ENCODE results near the gene RTF2. TPM values are rescaled to one million over a fixed set of nuclear protein-coding genes. Genes with fewer than 3 reads are reported as not detected.

The RTF2 gene
- total and polyA plus RNA-seq, 2 of the 13 experiments (the other 11 are each of a cell fraction or from before 2014, with no cell fraction given): 81.8 to 142 TPM

DNA sequence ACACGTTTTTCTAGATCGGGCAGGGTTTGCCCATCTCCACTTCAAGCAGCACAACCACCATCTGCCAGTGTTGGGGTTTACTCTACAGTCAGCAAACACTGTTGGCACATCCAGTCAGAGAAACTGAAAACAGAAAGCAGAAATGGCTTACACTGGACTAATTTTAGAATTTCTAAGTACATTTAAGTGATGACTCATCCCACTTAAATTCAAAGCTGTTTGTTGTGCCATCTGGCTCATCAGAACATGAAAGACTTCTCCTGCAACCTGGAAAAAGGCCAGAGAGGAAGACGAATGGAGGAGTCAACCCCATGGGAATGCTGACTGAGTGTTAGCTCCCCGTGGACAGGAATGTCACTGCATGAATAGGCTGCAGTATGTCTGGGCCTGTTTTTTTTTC lies 86.4 kb downstream of the RTF2 start (continued):
- TF ChIP-seq, protein P1, sequence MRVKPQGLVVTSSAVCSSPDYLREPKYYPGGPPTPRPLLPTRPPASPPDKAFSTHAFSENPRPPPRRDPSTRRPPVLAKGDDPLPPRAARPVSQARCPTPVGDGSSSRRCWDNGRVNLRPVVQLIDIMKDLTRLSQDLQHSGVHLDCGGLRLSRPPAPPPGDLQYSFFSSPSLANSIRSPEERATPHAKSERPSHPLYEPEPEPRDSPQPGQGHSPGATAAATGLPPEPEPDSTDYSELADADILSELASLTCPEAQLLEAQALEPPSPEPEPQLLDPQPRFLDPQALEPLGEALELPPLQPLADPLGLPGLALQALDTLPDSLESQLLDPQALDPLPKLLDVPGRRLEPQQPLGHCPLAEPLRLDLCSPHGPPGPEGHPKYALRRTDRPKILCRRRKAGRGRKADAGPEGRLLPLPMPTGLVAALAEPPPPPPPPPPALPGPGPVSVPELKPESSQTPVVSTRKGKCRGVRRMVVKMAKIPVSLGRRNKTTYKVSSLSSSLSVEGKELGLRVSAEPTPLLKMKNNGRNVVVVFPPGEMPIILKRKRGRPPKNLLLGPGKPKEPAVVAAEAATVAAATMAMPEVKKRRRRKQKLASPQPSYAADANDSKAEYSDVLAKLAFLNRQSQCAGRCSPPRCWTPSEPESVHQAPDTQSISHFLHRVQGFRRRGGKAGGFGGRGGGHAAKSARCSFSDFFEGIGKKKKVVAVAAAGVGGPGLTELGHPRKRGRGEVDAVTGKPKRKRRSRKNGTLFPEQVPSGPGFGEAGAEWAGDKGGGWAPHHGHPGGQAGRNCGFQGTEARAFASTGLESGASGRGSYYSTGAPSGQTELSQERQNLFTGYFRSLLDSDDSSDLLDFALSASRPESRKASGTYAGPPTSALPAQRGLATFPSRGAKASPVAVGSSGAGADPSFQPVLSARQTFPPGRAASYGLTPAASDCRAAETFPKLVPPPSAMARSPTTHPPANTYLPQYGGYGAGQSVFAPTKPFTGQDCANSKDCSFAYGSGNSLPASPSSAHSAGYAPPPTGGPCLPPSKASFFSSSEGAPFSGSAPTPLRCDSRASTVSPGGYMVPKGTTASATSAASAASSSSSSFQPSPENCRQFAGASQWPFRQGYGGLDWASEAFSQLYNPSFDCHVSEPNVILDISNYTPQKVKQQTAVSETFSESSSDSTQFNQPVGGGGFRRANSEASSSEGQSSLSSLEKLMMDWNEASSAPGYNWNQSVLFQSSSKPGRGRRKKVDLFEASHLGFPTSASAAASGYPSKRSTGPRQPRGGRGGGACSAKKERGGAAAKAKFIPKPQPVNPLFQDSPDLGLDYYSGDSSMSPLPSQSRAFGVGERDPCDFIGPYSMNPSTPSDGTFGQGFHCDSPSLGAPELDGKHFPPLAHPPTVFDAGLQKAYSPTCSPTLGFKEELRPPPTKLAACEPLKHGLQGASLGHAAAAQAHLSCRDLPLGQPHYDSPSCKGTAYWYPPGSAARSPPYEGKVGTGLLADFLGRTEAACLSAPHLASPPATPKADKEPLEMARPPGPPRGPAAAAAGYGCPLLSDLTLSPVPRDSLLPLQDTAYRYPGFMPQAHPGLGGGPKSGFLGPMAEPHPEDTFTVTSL (CRISPR knock-in tag; IDR thresholded peaks at IDR 0.05; ENCODE audit: borderline replicate concordance): peak; percentile 67; the same call in 1 of the 2 replicates
- TF ChIP-seq, protein P2, sequence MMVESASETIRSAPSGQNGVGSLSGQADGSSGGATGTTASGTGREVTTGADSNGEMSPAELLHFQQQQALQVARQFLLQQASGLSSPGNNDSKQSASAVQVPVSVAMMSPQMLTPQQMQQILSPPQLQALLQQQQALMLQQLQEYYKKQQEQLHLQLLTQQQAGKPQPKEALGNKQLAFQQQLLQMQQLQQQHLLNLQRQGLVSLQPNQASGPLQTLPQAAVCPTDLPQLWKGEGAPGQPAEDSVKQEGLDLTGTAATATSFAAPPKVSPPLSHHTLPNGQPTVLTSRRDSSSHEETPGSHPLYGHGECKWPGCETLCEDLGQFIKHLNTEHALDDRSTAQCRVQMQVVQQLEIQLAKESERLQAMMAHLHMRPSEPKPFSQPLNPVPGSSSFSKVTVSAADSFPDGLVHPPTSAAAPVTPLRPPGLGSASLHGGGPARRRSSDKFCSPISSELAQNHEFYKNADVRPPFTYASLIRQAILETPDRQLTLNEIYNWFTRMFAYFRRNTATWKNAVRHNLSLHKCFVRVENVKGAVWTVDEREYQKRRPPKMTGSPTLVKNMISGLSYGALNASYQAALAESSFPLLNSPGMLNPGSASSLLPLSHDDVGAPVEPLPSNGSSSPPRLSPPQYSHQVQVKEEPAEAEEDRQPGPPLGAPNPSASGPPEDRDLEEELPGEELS (CRISPR knock-in tag; IDR thresholded peaks at IDR 0.05): no peak
- no peak for TF ChIP-seq ETV5 (CRISPR knock-in tag; IDR thresholded peaks at IDR 0.05; ENCODE audit: borderline replicate concordance)
- TF ChIP-seq KLF12 (CRISPR knock-in tag; IDR thresholded peaks at IDR 0.05; ENCODE audit: borderline replicate concordance): no peak
- no peak for TF ChIP-seq TEAD2 (CRISPR knock-in tag; IDR thresholded peaks at IDR 0.05)
- TF ChIP-seq, protein P3, sequence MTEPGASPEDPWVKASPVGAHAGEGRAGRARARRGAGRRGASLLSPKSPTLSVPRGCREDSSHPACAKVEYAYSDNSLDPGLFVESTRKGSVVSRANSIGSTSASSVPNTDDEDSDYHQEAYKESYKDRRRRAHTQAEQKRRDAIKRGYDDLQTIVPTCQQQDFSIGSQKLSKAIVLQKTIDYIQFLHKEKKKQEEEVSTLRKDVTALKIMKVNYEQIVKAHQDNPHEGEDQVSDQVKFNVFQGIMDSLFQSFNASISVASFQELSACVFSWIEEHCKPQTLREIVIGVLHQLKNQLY (CRISPR knock-in tag; IDR thresholded peaks at IDR 0.05): no peak
- no peak for TF ChIP-seq ZNF572 (CRISPR knock-in tag; IDR thresholded peaks at IDR 0.05)
- TF ChIP-seq REPIN1 (CRISPR knock-in tag; IDR thresholded peaks at IDR 0.05; ENCODE audit: borderline replicate concordance, low read depth): no peak
- TF ChIP-seq YEATS2 (CRISPR knock-in tag; IDR thresholded peaks at IDR 0.05; ENCODE audit: borderline replicate concordance): peak; percentile 35; the same call in 1 of the 2 replicates
- no peak for TF ChIP-seq EEA1 (CRISPR knock-in tag; IDR thresholded peaks at IDR 0.05; ENCODE audit: borderline replicate concordance)
- TF ChIP-seq, protein P4, sequence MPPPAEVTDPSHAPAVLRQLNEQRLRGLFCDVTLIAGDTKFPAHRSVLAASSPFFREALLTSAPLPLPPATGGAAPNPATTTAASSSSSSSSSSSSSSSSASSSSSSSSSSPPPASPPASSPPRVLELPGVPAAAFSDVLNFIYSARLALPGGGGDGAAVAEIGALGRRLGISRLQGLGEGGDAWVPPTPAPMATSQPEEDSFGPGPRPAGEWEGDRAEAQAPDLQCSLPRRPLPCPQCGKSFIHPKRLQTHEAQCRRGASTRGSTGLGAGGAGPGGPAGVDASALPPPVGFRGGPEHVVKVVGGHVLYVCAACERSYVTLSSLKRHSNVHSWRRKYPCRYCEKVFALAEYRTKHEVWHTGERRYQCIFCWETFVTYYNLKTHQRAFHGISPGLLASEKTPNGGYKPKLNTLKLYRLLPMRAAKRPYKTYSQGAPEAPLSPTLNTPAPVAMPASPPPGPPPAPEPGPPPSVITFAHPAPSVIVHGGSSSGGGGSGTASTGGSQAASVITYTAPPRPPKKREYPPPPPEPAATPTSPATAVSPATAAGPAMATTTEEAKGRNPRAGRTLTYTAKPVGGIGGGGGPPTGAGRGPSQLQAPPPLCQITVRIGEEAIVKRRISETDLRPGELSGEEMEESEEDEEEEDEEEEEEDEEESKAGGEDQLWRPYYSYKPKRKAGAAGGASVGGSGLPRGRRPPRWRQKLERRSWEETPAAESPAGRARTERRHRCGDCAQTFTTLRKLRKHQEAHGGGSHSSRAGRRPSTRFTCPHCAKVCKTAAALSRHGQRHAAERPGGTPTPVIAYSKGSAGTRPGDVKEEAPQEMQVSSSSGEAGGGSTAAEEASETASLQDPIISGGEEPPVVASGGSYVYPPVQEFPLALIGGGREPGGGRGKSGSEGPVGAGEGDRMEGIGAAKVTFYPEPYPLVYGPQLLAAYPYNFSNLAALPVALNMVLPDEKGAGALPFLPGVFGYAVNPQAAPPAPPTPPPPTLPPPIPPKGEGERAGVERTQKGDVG (CRISPR knock-in tag; IDR thresholded peaks at IDR 0.05; ENCODE audit: borderline replicate concordance): no peak
- TF ChIP-seq NR1H2 (CRISPR knock-in tag; IDR thresholded peaks at IDR 0.05; ENCODE audit: borderline replicate concordance, low read depth): no peak
- TF ChIP-seq PLRG1 (conservative IDR thresholded peaks at IDR 0.05): no peak
- no peak for TF ChIP-seq ZNF205 (CRISPR knock-in tag; IDR thresholded peaks at IDR 0.05)
- TF ChIP-seq XRCC5 (optimal IDR thresholded peaks at IDR 0.05; ENCODE audit: low read length): no peak
- TF ChIP-seq, protein P5, sequence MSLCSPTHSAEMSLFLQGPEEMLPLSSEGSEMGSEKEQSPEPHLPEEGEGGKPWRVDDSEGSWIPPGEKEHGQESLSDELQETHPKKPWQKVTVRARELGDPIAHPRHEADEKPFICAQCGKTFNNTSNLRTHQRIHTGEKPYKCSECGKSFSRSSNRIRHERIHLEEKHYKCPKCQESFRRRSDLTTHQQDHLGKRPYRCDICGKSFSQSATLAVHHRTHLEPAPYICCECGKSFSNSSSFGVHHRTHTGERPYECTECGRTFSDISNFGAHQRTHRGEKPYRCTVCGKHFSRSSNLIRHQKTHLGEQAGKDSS (CRISPR knock-in tag; IDR thresholded peaks at IDR 0.05; ENCODE audit: borderline replicate concordance, low read depth): no peak
- no peak for TF ChIP-seq MTF1 (CRISPR knock-in tag; IDR thresholded peaks at IDR 0.05)
- TF ChIP-seq NCOA2 (CRISPR knock-in tag; IDR thresholded peaks at IDR 0.05): no peak
- peak; percentile 14; the same call in 1 of the 2 replicates for TF ChIP-seq FOXK1 (CRISPR knock-in tag; IDR thresholded peaks at IDR 0.05; ENCODE audit: borderline replicate concordance, low read depth)
